ENCODE results near the gene GPC6.
"Not testable (repeated sequence)": the region's sequence is repeated elsewhere in the genome, so short reads cannot be mapped to it uniquely, and the experiment has no call there.

The GPC6 gene

DNA sequence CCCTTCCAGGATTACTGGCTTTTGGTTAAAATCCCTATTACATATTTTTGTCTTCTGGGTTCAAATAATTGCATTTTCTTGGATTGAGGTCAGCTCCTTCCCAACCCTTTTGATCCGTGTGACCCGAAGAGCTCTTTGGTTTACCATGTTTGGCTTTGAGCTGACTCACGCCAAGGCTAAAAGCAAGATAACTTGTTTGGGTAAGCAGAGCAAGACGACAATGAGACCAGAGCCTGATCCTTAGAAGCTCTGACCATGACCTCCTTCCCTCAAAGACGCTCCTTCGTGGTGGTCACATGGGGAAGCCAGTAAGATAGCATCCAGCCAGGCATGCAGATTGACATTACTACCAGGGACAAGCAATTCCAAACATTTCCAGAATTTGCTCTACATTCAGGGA is 1099.0 kb downstream of the GPC6 start:
- ATAC-seq, result no peak
- no peak for DNase-seq

DNA sequence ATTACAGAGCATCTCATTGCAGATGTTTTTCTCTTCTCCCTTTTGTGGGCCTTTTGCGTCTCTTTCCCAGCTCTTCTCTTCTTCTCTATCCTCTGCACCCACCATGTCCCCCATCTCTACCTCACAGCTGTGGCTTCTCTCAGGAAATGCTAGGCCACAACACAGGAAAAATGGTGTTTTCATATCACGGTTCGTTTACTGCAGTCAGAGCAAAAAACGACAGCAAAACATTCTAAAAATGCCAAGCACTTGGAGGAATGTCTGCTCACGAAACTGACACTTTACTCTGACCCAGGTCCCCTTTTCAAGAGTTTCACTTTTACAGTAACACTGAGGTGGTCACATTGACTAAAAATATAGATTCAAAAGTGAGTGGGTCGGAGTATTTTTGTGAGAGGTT is 1100.7 kb downstream of the GPC6 start:
- peak; percentile 90 for ATAC-seq

DNA sequence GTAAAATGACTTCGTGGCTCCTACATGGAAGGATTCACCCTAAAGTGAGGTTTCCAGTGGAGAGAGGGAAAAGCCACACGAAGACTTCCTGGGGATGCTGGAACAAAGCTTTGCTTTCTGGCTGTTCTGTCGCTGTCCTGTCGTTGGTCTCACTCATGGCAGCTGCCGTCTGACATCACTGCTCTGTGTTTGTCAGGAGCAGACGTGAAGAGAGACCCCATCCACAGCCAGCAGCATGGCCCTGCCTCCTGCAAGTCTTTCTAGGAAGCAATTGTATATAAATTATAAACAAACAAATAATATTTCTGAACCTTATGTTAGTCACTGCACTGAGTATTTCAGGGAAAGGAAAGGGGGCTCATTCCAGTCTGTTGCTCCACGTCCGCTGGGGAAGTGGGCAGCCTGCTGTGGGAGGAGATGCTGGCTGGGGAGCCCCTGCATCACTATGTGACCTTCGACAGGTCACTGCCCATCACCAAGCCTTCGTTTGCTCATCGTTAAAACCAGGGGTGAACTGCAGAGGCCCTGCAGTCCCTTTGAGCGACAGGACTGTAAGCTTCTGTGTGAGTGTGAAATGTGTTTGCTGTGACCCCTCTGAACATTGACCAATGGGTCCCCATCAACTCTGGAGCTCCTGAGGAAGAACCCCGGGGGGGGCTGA is 1101.9 kb downstream of the GPC6 start:
- no peak for ATAC-seq
- no peak for DNase-seq

More for the DNA sequence above, 1100.7 kb downstream of the GPC6 start:
- no peak for DNase-seq

- DNase-seq (no peak), ATAC-seq (no peak)
Observed at GRCh38 chr13:94329277-94329676, 1102.7 kb downstream of the GPC6 start.

DNA sequence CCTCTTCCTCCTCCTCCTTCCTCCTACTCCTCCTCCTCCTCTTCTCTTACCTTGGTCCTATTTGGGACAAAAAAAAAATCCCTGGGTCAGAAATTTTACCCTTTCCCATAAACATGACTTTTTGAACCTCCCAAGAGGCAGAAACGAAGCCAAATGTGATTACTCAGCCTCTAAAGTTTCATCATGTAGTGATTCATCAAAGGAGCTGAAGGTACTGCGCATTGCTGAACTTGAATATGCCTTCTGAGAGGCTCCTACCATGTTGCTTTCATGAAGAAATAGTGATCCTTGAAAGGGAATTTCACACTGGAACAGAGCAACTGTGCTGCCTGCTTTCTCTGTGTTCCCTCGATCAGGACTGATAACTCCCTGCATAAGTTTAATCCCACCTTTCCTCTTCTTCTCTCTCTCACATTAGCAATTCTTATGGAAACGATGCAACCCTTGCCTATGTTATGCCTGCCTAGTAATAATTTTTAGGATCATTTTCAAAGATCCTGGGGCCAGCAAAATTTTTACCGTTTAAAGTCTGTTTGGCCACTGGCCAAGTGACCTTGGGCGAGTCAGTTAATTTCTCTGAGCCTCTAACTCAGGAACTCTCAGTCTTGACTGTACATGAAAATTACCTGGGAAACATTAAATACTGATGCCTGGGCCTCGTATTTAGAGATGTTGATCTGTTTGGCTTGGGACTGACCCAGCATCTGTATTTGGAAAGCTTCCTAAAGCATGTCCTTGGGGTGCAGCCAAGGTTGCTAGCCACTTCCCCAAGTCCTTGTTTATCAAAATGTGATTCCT is 1103.3 kb downstream of the GPC6 start:
- DNase-seq (no peak), ATAC-seq (peak; percentile 67)

GRCh38 chr13:94330552-94331071 is 1104.0 kb downstream of the GPC6 start:
- ATAC-seq (no peak), DNase-seq (no peak)

DNA sequence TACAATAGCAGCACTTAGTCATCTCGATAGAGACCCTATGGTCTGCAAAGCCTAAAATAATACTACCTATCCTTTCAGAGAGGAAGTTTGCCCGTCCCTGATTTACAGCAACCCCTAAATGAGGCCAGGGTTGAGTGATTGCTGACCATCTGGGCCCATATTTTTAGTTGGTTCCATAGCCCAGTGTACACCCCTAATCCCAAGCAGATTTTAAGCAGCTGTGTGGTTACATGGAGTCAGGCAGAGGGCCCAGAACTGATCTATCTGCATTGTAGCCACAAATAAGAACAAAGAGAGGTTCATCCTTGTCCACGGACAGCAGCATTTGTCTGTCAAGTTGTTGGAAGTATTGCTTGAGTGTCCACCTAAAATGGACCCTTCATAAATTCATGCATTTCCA is 1104.7 kb downstream of the GPC6 start:
- no peak for ATAC-seq
- no peak for DNase-seq

GRCh38 chr13:94332359-94333096 is 1105.9 kb downstream of the GPC6 start:
- ATAC-seq, result no peak
- no peak for DNase-seq

DNA sequence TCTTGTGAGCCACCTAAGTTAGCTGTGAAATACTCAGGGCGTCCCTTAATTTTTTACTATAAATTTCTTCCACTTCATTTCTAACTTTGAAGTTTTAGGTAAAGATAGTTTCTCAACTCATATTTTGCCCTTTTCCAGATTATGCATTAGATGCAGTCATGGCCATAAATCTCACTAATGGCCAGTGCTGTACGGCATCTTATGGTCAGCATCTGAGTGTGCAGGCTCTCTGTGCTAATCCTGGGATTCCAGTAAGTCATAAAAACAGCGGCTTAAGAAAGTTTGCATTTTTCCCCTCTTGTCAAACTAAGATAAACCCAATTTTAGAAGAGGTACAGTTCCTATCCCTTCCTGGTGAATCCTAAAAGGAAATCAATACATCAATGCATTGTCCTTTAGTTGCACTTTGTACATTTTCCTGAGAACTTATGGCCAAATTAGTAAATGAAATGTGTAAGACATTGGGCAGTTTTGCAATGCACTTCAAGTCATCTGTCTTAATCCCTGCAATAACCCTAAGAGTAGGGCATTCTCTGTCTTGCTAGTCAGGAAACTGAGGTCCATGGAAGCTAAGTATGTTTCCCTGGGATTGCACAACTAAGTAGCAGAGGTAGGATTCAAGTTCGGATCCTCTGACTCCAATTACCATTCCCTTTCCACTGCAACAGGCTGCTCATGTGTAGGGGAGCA is 1106.7 kb downstream of the GPC6 start:
- no peak for DNase-seq
- ATAC-seq, result no peak

DNA sequence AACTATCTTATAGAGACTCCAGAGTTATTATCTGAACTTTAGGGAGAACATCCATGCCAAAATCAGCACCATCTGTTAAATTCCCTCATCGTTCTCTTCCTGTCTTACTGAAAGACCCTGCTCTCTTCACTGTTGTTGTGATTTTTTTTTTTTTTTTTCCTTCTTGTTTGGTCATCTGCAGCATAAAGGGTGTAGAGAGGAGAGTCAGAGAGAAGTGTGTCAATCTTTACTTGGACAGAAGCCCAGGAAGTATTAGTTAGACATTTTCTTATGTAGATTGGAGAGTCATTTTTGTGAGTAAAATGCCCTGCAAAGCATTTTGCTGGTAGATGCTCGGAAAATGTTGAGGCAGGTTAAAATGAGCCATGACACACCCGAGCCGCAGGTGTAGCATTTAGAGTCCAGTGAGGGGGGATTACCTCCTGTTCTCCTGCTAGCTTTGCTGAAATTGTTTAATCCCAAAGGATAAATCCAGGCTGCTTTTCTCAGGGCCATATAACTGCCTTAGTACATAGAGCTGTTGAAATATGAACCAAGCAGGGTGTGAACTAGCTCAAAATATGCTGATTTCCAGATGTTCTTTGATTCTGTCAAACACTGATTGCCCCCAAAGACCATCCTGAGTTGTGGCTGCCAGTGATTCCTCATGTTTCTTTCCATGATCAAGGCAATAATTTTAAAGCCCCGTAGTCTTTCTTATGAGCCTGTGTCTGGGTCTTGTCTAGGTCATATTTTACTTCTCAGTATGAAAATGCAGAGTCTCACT is 1109.3 kb downstream of the GPC6 start:
- no peak for DNase-seq

GRCh38 chr13:94339116-94339687 is 1112.6 kb downstream of the GPC6 start:
- DNase-seq (no peak), ATAC-seq (no peak)

More for the DNA sequence above, 1109.3 kb downstream of the GPC6 start:
- no peak for ATAC-seq

DNA sequence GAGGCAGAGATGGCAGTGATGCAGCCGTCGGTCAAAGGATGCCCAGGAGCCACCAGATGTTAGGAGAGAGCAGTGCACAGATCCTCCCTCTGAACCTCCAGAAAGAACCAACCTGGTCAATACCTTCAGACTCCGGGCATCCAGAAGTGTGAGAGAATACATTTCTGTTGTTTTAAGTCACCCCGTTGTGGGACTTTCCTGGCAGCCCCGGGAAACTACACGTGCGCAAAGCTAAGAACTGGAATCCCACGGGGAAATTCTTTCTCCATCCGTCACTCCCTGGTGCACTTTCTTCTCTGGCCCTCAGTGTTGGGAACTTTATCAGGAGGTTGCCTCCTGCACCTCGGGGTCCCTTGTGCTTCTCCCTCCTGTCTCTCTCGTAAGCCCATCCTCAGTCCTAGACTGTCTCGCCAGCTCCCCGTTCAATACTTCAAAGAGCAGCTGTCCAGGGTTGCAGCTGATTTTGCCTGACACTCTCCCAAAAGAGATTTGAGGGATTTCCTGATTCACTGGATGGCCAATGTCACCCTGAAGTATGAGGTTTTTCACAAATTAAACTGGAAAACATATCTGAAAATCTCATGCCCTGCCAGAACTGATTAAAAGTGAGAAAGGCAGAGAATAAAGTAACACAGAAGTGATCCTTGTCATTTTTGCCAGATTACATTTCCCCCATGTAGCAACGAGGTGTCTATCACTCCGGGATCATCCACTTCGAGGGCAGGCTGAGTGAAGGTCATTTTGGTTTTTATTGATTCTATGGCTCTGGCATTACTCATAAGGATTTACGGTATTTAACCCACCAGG is 1116.0 kb downstream of the GPC6 start:
- ATAC-seq (no peak), DNase-seq (no peak)

- DNase-seq, result no peak
- ATAC-seq, result no peak
Observed at GRCh38 chr13:94343243-94343585, 1116.6 kb downstream of the GPC6 start.

DNA sequence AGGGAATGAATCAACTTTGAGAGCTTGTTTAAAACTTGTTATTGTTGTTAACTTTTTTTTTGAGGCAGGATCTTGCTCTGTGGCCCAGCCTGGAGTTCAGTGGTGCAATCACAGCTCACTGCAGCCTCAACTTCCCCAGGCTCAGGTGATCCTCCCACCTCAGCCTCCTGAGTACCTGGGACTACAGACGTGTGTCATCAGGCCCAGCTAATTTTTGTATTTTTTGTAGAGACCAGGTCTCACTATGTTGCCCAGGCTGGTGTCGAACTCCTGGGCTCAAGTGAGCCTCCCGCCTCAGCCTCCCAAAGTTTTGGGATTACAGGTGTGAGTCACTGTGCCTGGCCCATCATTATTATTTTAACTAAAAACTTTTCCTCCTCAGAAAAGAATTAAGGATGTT is 1117.1 kb downstream of the GPC6 start:
- DNase-seq, ATAC-seq: not testable (repeated sequence)

- ATAC-seq (no peak), DNase-seq (no peak)
Observed at GRCh38 chr13:94344126-94344818, 1117.7 kb downstream of the GPC6 start.

DNA sequence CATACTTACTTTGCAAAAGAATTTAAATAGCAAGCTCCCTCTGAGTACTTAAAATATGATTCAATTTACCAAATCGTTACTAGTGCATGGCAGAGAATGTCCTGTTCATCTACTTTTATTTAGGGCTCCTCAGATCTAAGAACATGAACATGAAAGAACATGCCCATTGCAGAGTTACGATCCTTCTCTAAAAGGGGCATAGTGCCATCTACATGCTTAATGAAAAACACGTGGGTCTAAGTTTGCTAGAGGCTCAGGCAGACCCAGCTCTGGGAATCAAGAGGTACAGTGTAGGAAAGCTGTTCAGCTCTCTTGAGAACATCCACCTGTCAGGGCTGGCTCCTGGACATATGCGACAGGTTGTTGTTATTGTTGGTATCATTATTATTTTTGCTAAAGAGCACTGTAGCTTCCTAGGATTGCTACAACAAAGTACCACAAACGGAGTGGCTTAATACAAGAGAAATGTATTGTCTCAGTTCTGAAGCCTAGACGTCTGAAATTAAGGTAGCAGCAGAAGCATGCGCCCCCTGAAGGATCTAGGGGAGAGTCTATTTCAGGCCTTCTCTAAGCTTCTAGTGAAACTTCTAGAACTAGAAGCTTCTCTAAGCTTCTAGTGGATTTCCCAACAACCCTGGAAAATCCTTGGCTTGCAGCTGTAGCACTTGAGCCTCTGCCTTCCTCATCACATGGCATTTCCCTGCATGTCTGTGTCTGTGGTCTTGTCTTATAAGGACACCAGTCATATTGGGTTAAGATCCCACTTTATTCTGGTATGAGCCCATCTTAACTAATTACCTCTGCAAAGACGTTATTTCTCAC is 1119.0 kb downstream of the GPC6 start:
- DNase-seq, result no peak

DNA sequence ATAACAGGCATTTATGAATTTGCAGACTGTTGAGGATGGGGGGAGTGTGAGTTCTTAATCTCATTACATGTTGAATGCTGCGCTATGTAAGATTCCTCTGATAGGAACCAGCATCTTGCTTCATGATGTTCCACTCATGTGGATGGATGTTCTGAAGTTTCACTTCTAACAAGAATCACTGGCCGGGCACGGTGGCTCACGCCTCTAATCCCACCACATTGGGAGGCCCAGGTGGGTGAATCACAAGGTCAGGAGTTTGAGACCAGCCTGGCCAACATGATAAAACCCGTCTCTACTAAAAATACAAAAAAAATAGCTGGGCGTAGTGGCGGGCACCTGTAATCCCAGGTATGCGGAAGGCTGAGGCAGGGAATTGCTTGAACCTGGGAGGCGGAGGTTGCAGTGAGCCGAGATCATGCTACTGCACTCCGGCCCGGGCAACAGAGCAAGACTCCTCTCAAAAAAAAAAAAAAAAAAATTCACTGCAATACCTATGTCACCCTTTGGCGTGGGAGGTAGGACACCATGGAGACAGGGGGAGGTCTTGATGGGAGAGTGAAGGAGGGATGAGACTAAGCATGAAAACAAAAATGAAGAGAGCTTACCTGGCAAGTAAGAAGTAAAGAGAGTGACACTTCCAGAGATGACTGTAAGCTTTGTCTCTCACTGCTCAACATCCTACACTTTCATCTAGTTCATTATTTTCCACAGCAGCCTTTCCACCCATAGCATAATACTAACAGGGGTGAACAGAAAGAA is 1119.8 kb downstream of the GPC6 start:
- ATAC-seq (peak; percentile 30), DNase-seq (no peak)

More for the DNA sequence above, 1119.0 kb downstream of the GPC6 start:
- ATAC-seq, result no peak

Measured in stimulated activated naive CD8-positive, alpha-beta T cell treated with anti-CD3 and anti-CD28 coated beads, Interleukin-15, Interleukin-2, amounts not matched to agents 100 U/mL and 50 U/mL, for 24 hours (primary cell).